ENCODE measurements around the gene ISCU.

ISCU gene

DNA sequence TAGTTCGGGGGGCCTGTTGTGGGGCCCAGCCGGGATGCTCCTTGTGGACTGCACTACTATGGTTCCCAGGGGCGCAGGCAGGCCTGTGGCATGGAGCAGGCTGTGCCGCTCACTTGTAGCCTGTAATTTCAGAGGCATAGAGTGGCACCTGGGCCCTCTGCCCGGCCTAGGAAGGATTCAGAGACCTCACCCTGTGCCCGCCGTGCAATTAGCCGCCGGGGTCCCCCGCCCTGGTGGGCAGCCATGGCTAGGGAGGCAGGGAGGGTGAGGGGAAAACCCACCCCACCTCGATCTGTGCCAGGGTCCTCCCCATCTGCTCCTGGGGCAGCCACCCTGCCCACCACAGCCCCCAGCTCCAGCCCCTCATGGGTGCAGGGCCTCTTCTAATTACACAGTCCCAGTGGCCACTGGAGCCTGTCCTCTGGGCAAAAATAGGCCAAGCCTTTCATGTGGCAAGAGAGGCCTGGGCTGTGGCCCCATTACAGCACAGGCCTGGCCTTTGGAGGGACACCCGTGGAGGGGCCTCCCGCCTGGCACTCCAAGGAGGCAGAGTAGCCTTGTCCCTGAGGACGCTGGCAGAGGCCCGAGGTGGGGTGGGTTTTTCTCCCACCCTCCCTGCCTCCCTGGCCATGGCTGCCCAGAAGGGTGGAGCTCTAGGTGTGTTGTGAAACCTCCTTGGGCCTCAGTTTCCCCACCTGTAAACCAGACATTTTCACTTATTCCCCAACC, 40.7 kb downstream of the ISCU start:
- TF ChIP-seq EP300 (IDR thresholded peaks at IDR 0.05; ENCODE audit: borderline replicate concordance) (no peak), YY1 (IDR thresholded peaks at IDR 0.05; ENCODE audit: low read depth) (no peak), TCF12 (IDR thresholded peaks at IDR 0.05; ENCODE audit: low read depth) (no peak), ZBTB7A (IDR thresholded peaks at IDR 0.05; ENCODE audit: low read depth) (no peak), EGR1 (IDR thresholded peaks at IDR 0.05) (no peak), CREB1 (IDR thresholded peaks at IDR 0.05; ENCODE audit: low read depth) (no peak), FOXM1 (IDR thresholded peaks at IDR 0.05; ENCODE audit: borderline replicate concordance, low read depth) (no peak), TEAD4 (IDR thresholded peaks at IDR 0.05) (no peak), NFIC (IDR thresholded peaks at IDR 0.05) (no peak), CEBPB (IDR thresholded peaks at IDR 0.05) (no peak), TAF1 (IDR thresholded peaks at IDR 0.05; ENCODE audit: low read depth) (no peak)
- TF ChIP-seq, protein P1, sequence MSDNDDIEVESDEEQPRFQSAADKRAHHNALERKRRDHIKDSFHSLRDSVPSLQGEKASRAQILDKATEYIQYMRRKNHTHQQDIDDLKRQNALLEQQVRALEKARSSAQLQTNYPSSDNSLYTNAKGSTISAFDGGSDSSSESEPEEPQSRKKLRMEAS (IDR thresholded peaks at IDR 0.05) = no peak
- TF ChIP-seq, protein P2, sequence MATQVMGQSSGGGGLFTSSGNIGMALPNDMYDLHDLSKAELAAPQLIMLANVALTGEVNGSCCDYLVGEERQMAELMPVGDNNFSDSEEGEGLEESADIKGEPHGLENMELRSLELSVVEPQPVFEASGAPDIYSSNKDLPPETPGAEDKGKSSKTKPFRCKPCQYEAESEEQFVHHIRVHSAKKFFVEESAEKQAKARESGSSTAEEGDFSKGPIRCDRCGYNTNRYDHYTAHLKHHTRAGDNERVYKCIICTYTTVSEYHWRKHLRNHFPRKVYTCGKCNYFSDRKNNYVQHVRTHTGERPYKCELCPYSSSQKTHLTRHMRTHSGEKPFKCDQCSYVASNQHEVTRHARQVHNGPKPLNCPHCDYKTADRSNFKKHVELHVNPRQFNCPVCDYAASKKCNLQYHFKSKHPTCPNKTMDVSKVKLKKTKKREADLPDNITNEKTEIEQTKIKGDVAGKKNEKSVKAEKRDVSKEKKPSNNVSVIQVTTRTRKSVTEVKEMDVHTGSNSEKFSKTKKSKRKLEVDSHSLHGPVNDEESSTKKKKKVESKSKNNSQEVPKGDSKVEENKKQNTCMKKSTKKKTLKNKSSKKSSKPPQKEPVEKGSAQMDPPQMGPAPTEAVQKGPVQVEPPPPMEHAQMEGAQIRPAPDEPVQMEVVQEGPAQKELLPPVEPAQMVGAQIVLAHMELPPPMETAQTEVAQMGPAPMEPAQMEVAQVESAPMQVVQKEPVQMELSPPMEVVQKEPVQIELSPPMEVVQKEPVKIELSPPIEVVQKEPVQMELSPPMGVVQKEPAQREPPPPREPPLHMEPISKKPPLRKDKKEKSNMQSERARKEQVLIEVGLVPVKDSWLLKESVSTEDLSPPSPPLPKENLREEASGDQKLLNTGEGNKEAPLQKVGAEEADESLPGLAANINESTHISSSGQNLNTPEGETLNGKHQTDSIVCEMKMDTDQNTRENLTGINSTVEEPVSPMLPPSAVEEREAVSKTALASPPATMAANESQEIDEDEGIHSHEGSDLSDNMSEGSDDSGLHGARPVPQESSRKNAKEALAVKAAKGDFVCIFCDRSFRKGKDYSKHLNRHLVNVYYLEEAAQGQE (IDR thresholded peaks at IDR 0.05; ENCODE audit: low read depth) = no peak
- TF ChIP-seq, protein P3, sequence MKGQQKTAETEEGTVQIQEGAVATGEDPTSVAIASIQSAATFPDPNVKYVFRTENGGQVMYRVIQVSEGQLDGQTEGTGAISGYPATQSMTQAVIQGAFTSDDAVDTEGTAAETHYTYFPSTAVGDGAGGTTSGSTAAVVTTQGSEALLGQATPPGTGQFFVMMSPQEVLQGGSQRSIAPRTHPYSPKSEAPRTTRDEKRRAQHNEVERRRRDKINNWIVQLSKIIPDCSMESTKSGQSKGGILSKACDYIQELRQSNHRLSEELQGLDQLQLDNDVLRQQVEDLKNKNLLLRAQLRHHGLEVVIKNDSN (IDR thresholded peaks at IDR 0.05) = no peak

DNA sequence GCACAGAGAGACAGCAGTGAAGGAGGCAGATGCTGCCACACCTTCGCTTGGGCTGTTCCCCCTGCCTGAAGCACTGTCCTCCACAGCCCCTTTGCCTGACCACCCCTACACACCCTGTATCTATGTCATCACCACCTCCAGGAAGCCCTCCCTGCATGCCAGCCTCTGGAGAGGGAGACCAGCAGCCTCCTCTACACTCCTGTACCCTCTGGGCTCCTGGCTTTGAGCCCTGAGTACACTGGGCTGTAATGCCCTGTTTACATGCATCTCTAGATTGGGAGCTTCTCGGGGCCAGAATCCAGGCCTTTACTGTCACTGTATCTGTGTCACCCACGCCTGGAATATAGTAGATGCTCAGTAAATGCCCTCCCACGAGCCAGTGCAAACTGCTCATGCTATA, 41.3 kb downstream of the ISCU start:
- no peak for TF ChIP-seq TAF1 (IDR thresholded peaks at IDR 0.05; ENCODE audit: low read depth)
- TF ChIP-seq CEBPB (IDR thresholded peaks at IDR 0.05) = no peak
- TF ChIP-seq TEAD4 (IDR thresholded peaks at IDR 0.05) = no peak

DNA sequence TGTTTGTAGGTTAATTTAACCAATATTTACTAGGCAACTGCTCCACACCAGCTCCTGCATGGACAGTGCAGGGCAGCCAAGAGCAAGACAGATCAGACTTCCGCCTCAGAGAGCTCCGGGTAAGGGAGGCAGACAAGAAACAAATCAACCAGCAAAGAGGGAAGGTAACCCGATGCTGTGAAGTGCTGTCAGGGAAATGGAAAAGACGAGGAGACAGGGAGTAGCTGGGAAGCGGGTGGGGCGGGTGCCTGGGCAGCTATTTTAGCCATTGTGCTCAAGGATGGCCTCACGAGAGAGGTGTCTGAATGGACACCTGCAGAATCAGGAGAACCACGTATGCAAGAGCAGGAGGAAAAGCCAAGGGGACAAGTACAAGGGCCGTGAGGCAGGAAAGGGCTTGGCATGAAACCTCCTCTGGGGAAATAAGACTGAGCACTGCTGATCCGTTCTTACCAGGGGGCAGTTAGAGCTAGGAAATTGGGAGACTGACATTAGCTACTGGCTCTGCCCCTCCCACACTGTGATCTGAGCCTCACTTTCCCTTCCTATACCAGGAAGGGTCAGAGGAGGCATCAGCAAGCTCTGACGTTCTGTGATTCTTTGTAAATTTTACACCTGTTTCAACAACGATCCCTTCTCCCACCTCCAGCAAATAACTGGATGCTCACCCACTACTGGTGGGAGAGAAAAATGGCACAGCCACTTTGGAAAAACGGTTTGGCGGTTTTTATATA, 42.0 kb downstream of the ISCU start:
- TF ChIP-seq TCF12 (IDR thresholded peaks at IDR 0.05; ENCODE audit: low read depth) = no peak

DNA sequence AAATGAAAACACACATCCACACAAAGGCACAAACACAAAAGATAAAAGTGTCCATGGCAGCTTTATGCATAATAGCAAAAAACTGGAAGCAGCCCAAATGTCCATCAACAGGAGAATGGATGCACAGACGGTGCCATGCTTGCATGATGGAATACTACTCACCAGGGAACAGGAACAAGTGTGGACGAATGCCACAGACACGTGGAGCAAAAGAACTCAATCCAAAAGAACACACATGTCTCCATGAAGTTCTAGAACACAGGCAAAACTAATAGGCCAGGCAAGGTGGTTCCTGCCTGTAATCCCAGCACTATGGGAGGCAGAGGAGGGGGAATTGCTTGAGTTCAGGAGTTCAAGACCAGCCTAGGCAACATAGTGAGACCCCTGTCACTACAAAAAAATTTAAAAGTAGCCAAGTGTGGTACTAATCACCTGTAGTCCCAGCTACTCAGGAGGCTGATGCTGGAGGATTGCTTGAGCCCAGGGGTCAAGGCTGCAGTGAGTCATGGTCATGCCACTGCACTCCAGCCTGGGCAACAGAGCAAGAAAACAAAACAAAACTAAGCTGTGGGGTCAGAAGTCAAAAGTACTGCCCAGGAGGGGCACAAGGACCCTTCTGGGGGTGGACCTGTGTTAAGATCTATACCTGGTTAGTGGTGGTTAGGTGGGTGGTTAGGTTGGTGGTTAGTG, 42.7 kb downstream of the ISCU start:
- no peak for TF ChIP-seq ZBTB7A (IDR thresholded peaks at IDR 0.05; ENCODE audit: low read depth)
- no peak for TF ChIP-seq CREB1 (IDR thresholded peaks at IDR 0.05; ENCODE audit: low read depth)
- no peak for TF ChIP-seq TAF1 (IDR thresholded peaks at IDR 0.05; ENCODE audit: low read depth)
- TF ChIP-seq, protein P2 (IDR thresholded peaks at IDR 0.05; ENCODE audit: low read depth) = no peak
- TF ChIP-seq, protein P3 (IDR thresholded peaks at IDR 0.05) = no peak
- no peak for TF ChIP-seq CEBPB (IDR thresholded peaks at IDR 0.05)
- no peak for TF ChIP-seq YY1 (IDR thresholded peaks at IDR 0.05; ENCODE audit: low read depth)
- no peak for TF ChIP-seq EGR1 (IDR thresholded peaks at IDR 0.05)
- TF ChIP-seq TCF12 (IDR thresholded peaks at IDR 0.05; ENCODE audit: low read depth) = no peak
- no peak for TF ChIP-seq EP300 (IDR thresholded peaks at IDR 0.05; ENCODE audit: borderline replicate concordance)
- TF ChIP-seq FOXM1 (IDR thresholded peaks at IDR 0.05; ENCODE audit: borderline replicate concordance, low read depth) = no peak
- TF ChIP-seq, protein P1 (IDR thresholded peaks at IDR 0.05) = no peak

DNA sequence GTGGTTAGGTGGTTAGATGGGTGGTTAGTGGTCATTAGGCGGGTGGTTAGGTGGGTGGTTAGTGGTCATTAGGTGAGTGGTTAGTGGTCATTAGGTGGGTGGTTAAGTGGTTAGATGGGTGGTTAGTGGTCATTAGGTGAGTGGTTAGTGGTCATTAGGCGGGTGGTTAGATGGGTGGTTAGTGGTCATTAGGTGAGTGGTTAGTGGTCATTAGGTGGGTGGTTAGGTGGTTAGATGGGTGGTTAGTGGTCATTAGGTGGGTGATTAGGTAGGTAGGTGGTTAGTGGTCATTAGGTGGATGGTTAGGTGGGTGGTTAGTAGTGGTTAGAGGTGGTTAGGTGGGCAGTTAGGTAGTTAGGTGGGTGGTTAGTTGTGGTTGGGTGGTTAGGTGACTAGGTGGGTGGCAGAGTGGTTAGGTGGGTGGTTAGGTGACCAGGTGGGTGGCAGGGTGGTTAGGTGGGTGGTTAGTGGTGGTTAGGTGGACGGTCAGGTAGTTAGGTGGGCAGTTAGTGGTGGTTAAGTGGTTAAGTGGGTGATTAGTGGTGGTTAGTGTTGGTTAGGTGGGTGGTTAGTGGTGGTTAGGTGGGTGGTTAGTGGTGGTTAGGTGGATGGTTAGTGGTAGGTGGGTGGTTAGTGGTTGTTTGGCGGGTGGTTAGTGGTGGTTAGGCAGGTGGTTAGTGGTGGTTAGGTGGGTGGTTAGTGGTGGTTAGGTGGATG, 43.5 kb downstream of the ISCU start:
- no peak for TF ChIP-seq RAD21 (IDR thresholded peaks at IDR 0.05; ENCODE audit: low read depth)
- TF ChIP-seq NFIC (IDR thresholded peaks at IDR 0.05) = no peak
- TF ChIP-seq YY1 (IDR thresholded peaks at IDR 0.05; ENCODE audit: low read depth) = no peak
- TF ChIP-seq EGR1 (IDR thresholded peaks at IDR 0.05) = no peak
- no peak for TF ChIP-seq TAF1 (IDR thresholded peaks at IDR 0.05; ENCODE audit: low read depth)
- no peak for TF ChIP-seq ZBTB7A (IDR thresholded peaks at IDR 0.05; ENCODE audit: low read depth)
- TF ChIP-seq, protein P2 (IDR thresholded peaks at IDR 0.05; ENCODE audit: low read depth) = no peak
- TF ChIP-seq TEAD4 (IDR thresholded peaks at IDR 0.05) = no peak

Data from Ishikawa (cell line).